GM19239 (cell line): ENCODE measurements around the gene FAM237B.

Experiments used
- DNase-seq: peaks from one replicate; pipeline ENCODE4 v3.0.0; 2011; ENCODE audit warnings: low spot score; ENCODE audit not compliant: insufficient read length
- FAIRE-seq: peaks from 2 replicates; lab custom pipeline; 2011; peaks lifted over from hg19 to GRCh38; lab: Jason Lieb, UNC

FAM237B gene

GRCh38 chr7:90298145-90299038, 22.7 kb downstream of the FAM237B start:
- FAIRE-seq = peak; percentile 52
- no peak for DNase-seq

GRCh38 chr7:90290244-90291113, 30.6 kb downstream of the FAM237B start:
- DNase-seq (no peak), FAIRE-seq (no peak)

- FAIRE-seq (no peak), DNase-seq (no peak)
Measured at GRCh38 chr7:90288154-90288553, 33.0 kb downstream of the FAM237B start.

GRCh38 chr7:90276033-90276728, 44.9 kb downstream of the FAM237B start:
- peak; percentile 26 for FAIRE-seq
- DNase-seq = no peak

- DNase-seq = no peak
- FAIRE-seq = no peak
Measured at GRCh38 chr7:90274161-90274560, 46.9 kb downstream of the FAM237B start.

GRCh38 chr7:90272242-90272641, 48.9 kb downstream of the FAM237B start:
- no peak for FAIRE-seq

GRCh38 chr7:90271753-90272152, 49.4 kb downstream of the FAM237B start:
- DNase-seq (no peak), FAIRE-seq (no peak)

More at GRCh38 chr7:90272242-90272641, 48.9 kb downstream of the FAM237B start:
- no peak for DNase-seq

GRCh38 chr7:90270431-90271178, 50.5 kb downstream of the FAM237B start:
- FAIRE-seq = no peak
- DNase-seq = no peak

GRCh38 chr7:90269163-90269562, 51.9 kb downstream of the FAM237B start:
- no peak for DNase-seq
- no peak for FAIRE-seq

- no peak for FAIRE-seq
- DNase-seq = no peak
Measured at GRCh38 chr7:90267263-90267858, 53.7 kb downstream of the FAM237B start.

- no peak for DNase-seq
- no peak for FAIRE-seq
Measured at GRCh38 chr7:90266808-90267207, 54.3 kb downstream of the FAM237B start.
